Trophoblast cell (in vitro differentiated cells and primary cell): ENCODE measurements around the gene ZDHHC16.

ENCODE experiments used
- DNase-seq, 2 donors: peaks; one replicate each; pipeline ENCODE4 v3.0.0-alpha.2; 2016
- H2AFZ ChIP-seq: 2 replicates; pipeline ENCODE4 v1.6.1; 2013; ENCODE audit warnings: low read length, moderate library complexity, mild to moderate bottlenecking; ENCODE audit not compliant: insufficient read depth, poor library complexity
- H2AK5ac ChIP-seq: 2 replicates; pipeline ENCODE4 v1.6.1; 2013; ENCODE audit warnings: mild to moderate bottlenecking, low read length
- H2BK120ac ChIP-seq: 2 replicates; pipeline ENCODE4 v1.6.1; 2013; ENCODE audit warnings: low read length, mild to moderate bottlenecking, moderate library complexity; ENCODE audit not compliant: insufficient read depth, poor library complexity
- H2BK12ac ChIP-seq: 2 replicates; pipeline ENCODE4 v1.6.1; 2013; ENCODE audit warnings: mild to moderate bottlenecking, low read length, moderate library complexity
- H2BK5ac ChIP-seq: 2 replicates; pipeline ENCODE4 v1.6.1; 2013; ENCODE audit warnings: low read length, low read depth, moderate library complexity, mild to moderate bottlenecking; ENCODE audit not compliant: poor library complexity
- H3K14ac ChIP-seq: 2 replicates; pipeline ENCODE4 v1.6.1; 2013; ENCODE audit warnings: mild to moderate bottlenecking, low read length
- H3K18ac ChIP-seq: 2 replicates; pipeline ENCODE4 v1.6.1; 2013; ENCODE audit warnings: mild to moderate bottlenecking, low read length
- H3K23ac ChIP-seq: 2 replicates; pipeline ENCODE4 v1.6.1; 2013; ENCODE audit warnings: low read length
- H3K27ac ChIP-seq: 2 replicates; pipeline ENCODE4 v1.5.1; 2013; ENCODE audit warnings: low read depth, mild to moderate bottlenecking, inconsistent platforms, low read length, moderate library complexity
- H3K27me3 ChIP-seq: 2 replicates; pipeline ENCODE4 v1.6.1; 2013; ENCODE audit warnings: inconsistent platforms, mild to moderate bottlenecking, low read length, moderate library complexity; ENCODE audit not compliant: insufficient read depth
- H3K36me3 ChIP-seq, 2 experiments: 1 replicate in 1 of 2; 2 replicates in 1 of 2; pipeline ENCODE4 v1.6.1; 2013; ENCODE audit warnings: low read length in 2 of 2, mild to moderate bottlenecking in 2 of 2, moderate library complexity in 1 of 2; ENCODE audit not compliant: insufficient read depth in 2 of 2, control insufficient read depth in 1 of 2
- H3K4ac ChIP-seq: 2 replicates; pipeline ENCODE4 v1.6.1; 2013; ENCODE audit warnings: low read depth, mild to moderate bottlenecking, low read length, moderate library complexity
- H3K4me1 ChIP-seq, 2 experiments: 1 replicate in 1 of 2; 2 replicates in 1 of 2; pipeline ENCODE4 v1.6.1; 2013; ENCODE audit warnings: low read length in 2 of 2, mild to moderate bottlenecking in 2 of 2, moderate library complexity in 1 of 2; ENCODE audit not compliant: insufficient read depth in 2 of 2, control insufficient read depth in 1 of 2
- H3K4me2 ChIP-seq: 2 replicates; pipeline ENCODE4 v1.6.1; 2013; ENCODE audit warnings: inconsistent platforms, mild to moderate bottlenecking, low read length, moderate library complexity
- H3K4me3 ChIP-seq: 2 replicates; pipeline ENCODE4 v1.5.1; 2013; ENCODE audit warnings: mild to moderate bottlenecking, low read depth, low read length, inconsistent platforms
- H3K79me1 ChIP-seq: one replicate; pipeline ENCODE4 v1.6.1; 2013; ENCODE audit warnings: low read length
- H3K79me2 ChIP-seq: 2 replicates; pipeline ENCODE4 v1.6.1; 2013; ENCODE audit warnings: low read length, mild to moderate bottlenecking; ENCODE audit not compliant: control insufficient read depth, insufficient read depth, poor library complexity
- H3K9ac ChIP-seq: 2 replicates; pipeline ENCODE4 v1.6.1; 2013; ENCODE audit warnings: mild to moderate bottlenecking, low read length
- H3K9me3 ChIP-seq: 2 replicates; pipeline ENCODE4 v1.6.1; 2013; ENCODE audit warnings: low read depth, mild to moderate bottlenecking, control low read depth, inconsistent platforms, low read length; ENCODE audit not compliant: insufficient read depth
- H4K12ac ChIP-seq: 2 replicates; pipeline ENCODE4 v1.6.1; 2013; ENCODE audit warnings: low read depth, mild to moderate bottlenecking, low read length, moderate library complexity
- H4K8ac ChIP-seq: 2 replicates; pipeline ENCODE4 v1.6.1; 2013; ENCODE audit warnings: low read depth, mild to moderate bottlenecking, low read length, moderate library complexity
- H4K91ac ChIP-seq: one replicate; pipeline ENCODE4 v1.6.1; 2013; ENCODE audit warnings: low read depth, mild to moderate bottlenecking, low read length, moderate library complexity
- WGBS: extraction: QIAGEN DNeasy Blood & Tissue Kit; methylation state at CpG from one replicate; pipeline ENCODE4 v1.1.7; 2013; ENCODE audit warnings: missing lambda C conversion rate; ENCODE audit not compliant: insufficient read length, insufficient coverage; ENCODE audit errors: extremely low coverage; 5-methylcytosine and 5-hydroxymethylcytosine counted together

The ZDHHC16 gene

GRCh38 chr10:97445357-97445721, 636 bp upstream of the ZDHHC16 start:
- Histone ChIP-seq H3K79me1 (peaks cover 8% of the 10 kb centered on the region), H3K4me2 (peak overlapping the region; percentile 95), H3K9me3 (no peaks in the 10 kb centered on the region), H3K36me3 (peaks cover 11 to 13% of the 10 kb centered on the region in 2 experiments), H3K27me3 (no peaks in the 10 kb centered on the region), H2AK5ac (peak overlapping the region; percentile 73), H4K91ac (peak overlapping the region; percentile 82), H2BK5ac (peak overlapping the region; percentile 3), H3K14ac (peak overlapping the region; percentile 8), H3K9ac (peak overlapping the region; percentile 65), H3K4me1 (peaks cover 0 to 9% of the 10 kb centered on the region in 2 experiments), H3K23ac (no peak overlapping the region), H2BK120ac (no peak overlapping the region), H3K18ac (peak overlapping the region; percentile 4), H3K79me2 (peaks cover 6% of the 10 kb centered on the region), H4K12ac (peak overlapping the region; percentile 16), H3K4ac (peak overlapping the region; percentile 28), H4K8ac (peak overlapping the region; percentile 50), H2AFZ (peak overlapping the region; percentile 80), H3K27ac (no peak overlapping the region), H3K4me3 (peak overlapping the region; percentile 83), H2BK12ac (no peak overlapping the region)
- peak in 1 of 2 donors; percentile 33 for DNase-seq
- no CpG with 5 or more reads among the region's 13 CpGs for WGBS

- peaks cover 20 to 29% of the 10 kb centered on the region in 2 experiments for H3K36me3 ChIP-seq
- no peak overlapping the region for H2AK5ac ChIP-seq
- no peak overlapping the region for H2BK5ac ChIP-seq
- whole genome bisulfite sequencing: no CpG with 5 or more reads among the region's 2 CpGs
- no peak overlapping the region for H4K91ac ChIP-seq
- no peak overlapping the region for H3K14ac ChIP-seq
- H2AFZ ChIP-seq: no peak overlapping the region
- no peak overlapping the region for H3K4ac ChIP-seq
- H3K27ac ChIP-seq: no peak overlapping the region
- no peak overlapping the region for H3K23ac ChIP-seq
- DNase-seq: no peak
- H3K9me3 ChIP-seq: no peaks in the 10 kb centered on the region
- no peak overlapping the region for H4K12ac ChIP-seq
- no peak overlapping the region for H3K4me2 ChIP-seq
- no peak overlapping the region for H3K4me3 ChIP-seq
- H3K27me3 ChIP-seq: no peaks in the 10 kb centered on the region
- H3K79me1 ChIP-seq: peaks cover 4% of the 10 kb centered on the region
- H3K18ac ChIP-seq: no peak overlapping the region
- peaks cover 12 to 27% of the 10 kb centered on the region in 2 experiments for H3K4me1 ChIP-seq
- H4K8ac ChIP-seq: no peak overlapping the region
- H2BK12ac ChIP-seq: no peak overlapping the region
- no peak overlapping the region for H2BK120ac ChIP-seq
- H3K9ac ChIP-seq: no peak overlapping the region
- peaks cover 4% of the 10 kb centered on the region for H3K79me2 ChIP-seq
Observed at GRCh38 chr10:97450828-97451227, 4.9 kb downstream of the ZDHHC16 start.

- H3K27me3 ChIP-seq: no peaks in the 10 kb centered on the region
- no peak overlapping the region for H4K12ac ChIP-seq
- no peak overlapping the region for H3K27ac ChIP-seq
- WGBS: no CpG with 5 or more reads among the region's 17 CpGs
- no peak overlapping the region for H2BK12ac ChIP-seq
- no peak overlapping the region for H3K4me2 ChIP-seq
- DNase-seq: no peak
- H4K91ac ChIP-seq: no peak overlapping the region
- H3K18ac ChIP-seq: no peak overlapping the region
- H3K14ac ChIP-seq: no peak overlapping the region
- H4K8ac ChIP-seq: no peak overlapping the region
- peaks cover 12 to 27% of the 10 kb centered on the region in 2 experiments for H3K4me1 ChIP-seq
- no peak overlapping the region for H3K4ac ChIP-seq
- no peak overlapping the region for H2AFZ ChIP-seq
- H3K36me3 ChIP-seq: peaks cover 22 to 35% of the 10 kb centered on the region in 2 experiments
- no peaks in the 10 kb centered on the region for H3K79me2 ChIP-seq
- H3K4me3 ChIP-seq: no peak overlapping the region
- no peak overlapping the region for H2AK5ac ChIP-seq
- no peaks in the 10 kb centered on the region for H3K9me3 ChIP-seq
- no peaks in the 10 kb centered on the region for H3K79me1 ChIP-seq
- no peak overlapping the region for H3K23ac ChIP-seq
- H3K9ac ChIP-seq: no peak overlapping the region
- H2BK120ac ChIP-seq: no peak overlapping the region
- H2BK5ac ChIP-seq: no peak overlapping the region
Observed at GRCh38 chr10:97451605-97452004, 5.6 kb downstream of the ZDHHC16 start.

- no peak overlapping the region for H3K9ac ChIP-seq
- H2BK5ac ChIP-seq: no peak overlapping the region
- WGBS: no CpG with 5 or more reads among the region's 6 CpGs
Observed at GRCh38 chr10:97452352-97452751, 6.4 kb downstream of the ZDHHC16 start.

More at GRCh38 chr10:97452352-97452751, 6.4 kb downstream of the ZDHHC16 start:
- Histone ChIP-seq H4K8ac (no peak overlapping the region), H3K4me2 (no peak overlapping the region), H3K4ac (no peak overlapping the region), H4K91ac (no peak overlapping the region), H2AK5ac (no peak overlapping the region), H3K79me1 (no peaks in the 10 kb centered on the region), H3K18ac (no peak overlapping the region), H4K12ac (no peak overlapping the region), H3K27ac (no peak overlapping the region), H3K23ac (no peak overlapping the region), H2BK120ac (no peak overlapping the region), H3K36me3 (peaks cover 29 to 42% of the 10 kb centered on the region in 2 experiments), H2BK12ac (no peak overlapping the region), H3K79me2 (no peaks in the 10 kb centered on the region), H3K4me3 (no peak overlapping the region), H3K27me3 (no peaks in the 10 kb centered on the region), H2AFZ (no peak overlapping the region), H3K9me3 (no peaks in the 10 kb centered on the region), H3K14ac (no peak overlapping the region), H3K4me1 (peaks cover 12 to 22% of the 10 kb centered on the region in 2 experiments)
- DNase-seq: no peak
